GM23248 (cell line): Measurements from ENCODE around the gene ACOT7.

Source experiments
- EZH2 ChIP-seq: fragments of 200-600 bp; sonication (generic); IDR thresholded peaks from 2 replicates; pipeline ENCODE4 v1.6.1; 2018; ENCODE audit warnings: antibody characterized with exemption, mild to moderate bottlenecking; ENCODE audit not compliant: insufficient read depth, poor library complexity, severe bottlenecking
- EZH2phosphoT487 ChIP-seq: fragments of 200-600 bp; sonication (generic); IDR thresholded peaks from 2 replicates; pipeline ENCODE4 v1.6.1; 2018; ENCODE audit warnings: antibody characterized with exemption, moderate library complexity, mild to moderate bottlenecking, low read depth; ENCODE audit not compliant: insufficient read depth

GRCh38 chr1:6393400-6394187 lies at the start of gene ACOT7:
- no peak for TF ChIP-seq EZH2
- no peak for TF ChIP-seq EZH2phosphoT487
